Kidney (tissue), 14 donors: ENCODE measurements around the gene CYB561D1. TPM values are rescaled to one million over a fixed set of nuclear protein-coding genes. Genes with fewer than 3 reads are reported as not detected.

Experiments used
- DNase-seq, 5 donors: peaks; one replicate each; pipeline ENCODE4 v3.0.0-alpha.2; 2013 to 2020
- FAIRE-seq: peaks from 2 replicates; lab custom pipeline; 2012; peaks lifted over from hg19 to GRCh38; lab: Jason Lieb, UNC
- H3K27ac ChIP-seq, 2 donors: one replicate each; pipeline ENCODE4 v1.7.0; 2013; ENCODE audit warnings: low read depth in 2 of 2, low read length in 2 of 2, inconsistent platforms in 1 of 2
- H3K27me3 ChIP-seq: one replicate; pipeline ENCODE4 v1.7.1; 2013; ENCODE audit warnings: low read length, inconsistent platforms; ENCODE audit not compliant: control insufficient read depth, insufficient read depth
- H3K36me3 ChIP-seq, 3 donors: one replicate each; pipeline versions ENCODE4 v1.7.0 to v1.7.1; 2013; ENCODE audit warnings: low read length in 3 of 3, control low read depth in 1 of 3, inconsistent platforms in 1 of 3; ENCODE audit not compliant: insufficient read depth in 3 of 3, control insufficient read depth in 2 of 3
- H3K4me1 ChIP-seq, 3 donors: one replicate each; pipeline versions ENCODE4 v1.7.0 to v1.7.1; 2013; ENCODE audit warnings: low read length in 3 of 3, inconsistent platforms in 1 of 3, low read depth in 1 of 3; ENCODE audit not compliant: control insufficient read depth in 2 of 3, insufficient read depth in 2 of 3
- H3K4me3 ChIP-seq, 3 donors: one replicate each; pipeline versions ENCODE4 v1.7.0 to v1.8.1; 2013; ENCODE audit warnings: low read length in 3 of 3, control low read depth in 1 of 3, inconsistent platforms in 1 of 3
- H3K9ac ChIP-seq, 3 donors: one replicate each; pipeline versions ENCODE4 v1.7.0 to v1.7.1; 2013; ENCODE audit warnings: low read length in 3 of 3, control low read depth in 1 of 3, inconsistent platforms in 1 of 3
- H3K9me3 ChIP-seq, 3 donors: one replicate each; pipeline versions ENCODE4 v1.7.0 to v1.7.1; 2013; ENCODE audit warnings: low read length in 3 of 3, control low read depth in 1 of 3, inconsistent platforms in 1 of 3; ENCODE audit not compliant: control insufficient read depth in 2 of 3, insufficient read depth in 1 of 3
- intact Hi-C: fragments of 100-400 bp; cut with DNase I; formaldehyde crosslinking; loops from one replicate; pipeline ENCODE4 v1.11.1; 2022
- polyA plus RNA-seq: library from polyadenylated mRNA; stranded (reverse); fragments of 350-450 nt; fragmentation: Illumina TruSeq; extraction: RNeasy Lipid Tissue Mini Kit (QIAGEN cat#74804); gene quantifications from one replicate; pipeline ENCODE4 v1.2.3, GENCODE V29; 2014; ENCODE audit warnings: low read depth, low replicate concordance; ENCODE audit not compliant: insufficient read depth
- total RNA-seq: library from RNA; stranded (reverse); fragmentation: NEBNext Ultra II Directional; extraction: Animal tissue kit (Norgen Biotek cat#: 25700); gene quantifications from one replicate; pipeline ENCODE4 v1.2.1, GENCODE V29; 2021
- TF ChIP-seq, protein P1 (sequence below): IDR thresholded peaks from 3 replicates; pipeline ENCODE4 v1.5.1; 2012; ENCODE audit warnings: mild to moderate bottlenecking, moderate library complexity, borderline replicate concordance; ENCODE audit not compliant: insufficient read depth; ENCODE audit errors: extremely low read depth
- donor health status: control.
- donor health status: control.
- donor health status: control.
- donor health status: control.
- donor health status: control.
- donor health status: DM: yes; HTN: yes; CAD: no.
- donor health status: Normal renal cell carcinoma (clear cell type).

CYB561D1 gene
- total and polyA plus RNA-seq, 2 donors from 2014 or later, result 5.2 to 18.0 TPM

GRCh38 chr1:109513110-109513710, 19.3 kb downstream of the CYB561D1 start:
- TF ChIP-seq, protein P1, sequence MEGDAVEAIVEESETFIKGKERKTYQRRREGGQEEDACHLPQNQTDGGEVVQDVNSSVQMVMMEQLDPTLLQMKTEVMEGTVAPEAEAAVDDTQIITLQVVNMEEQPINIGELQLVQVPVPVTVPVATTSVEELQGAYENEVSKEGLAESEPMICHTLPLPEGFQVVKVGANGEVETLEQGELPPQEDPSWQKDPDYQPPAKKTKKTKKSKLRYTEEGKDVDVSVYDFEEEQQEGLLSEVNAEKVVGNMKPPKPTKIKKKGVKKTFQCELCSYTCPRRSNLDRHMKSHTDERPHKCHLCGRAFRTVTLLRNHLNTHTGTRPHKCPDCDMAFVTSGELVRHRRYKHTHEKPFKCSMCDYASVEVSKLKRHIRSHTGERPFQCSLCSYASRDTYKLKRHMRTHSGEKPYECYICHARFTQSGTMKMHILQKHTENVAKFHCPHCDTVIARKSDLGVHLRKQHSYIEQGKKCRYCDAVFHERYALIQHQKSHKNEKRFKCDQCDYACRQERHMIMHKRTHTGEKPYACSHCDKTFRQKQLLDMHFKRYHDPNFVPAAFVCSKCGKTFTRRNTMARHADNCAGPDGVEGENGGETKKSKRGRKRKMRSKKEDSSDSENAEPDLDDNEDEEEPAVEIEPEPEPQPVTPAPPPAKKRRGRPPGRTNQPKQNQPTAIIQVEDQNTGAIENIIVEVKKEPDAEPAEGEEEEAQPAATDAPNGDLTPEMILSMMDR, result no peak
- no peak overlapping the region for H3K4me3 ChIP-seq
- intact Hi-C loops, result no loop called here
- H3K27me3 ChIP-seq, result no peaks in the 10 kb centered on the region
- H3K27ac ChIP-seq, result no peak overlapping the region
- H3K9ac ChIP-seq, result no peak overlapping the region
- H3K36me3 ChIP-seq, result no peaks in the 10 kb centered on the region
- H3K4me1 ChIP-seq, result peaks cover 0 to 16% (median 3%) of the 10 kb centered on the region in 3 donors
- FAIRE-seq (no peak), DNase-seq (peak in 2 of 5 donors; percentile 49 to 62)
- no peaks in the 10 kb centered on the region for H3K9me3 ChIP-seq

GRCh38 chr1:109514846-109515245, 21.0 kb downstream of the CYB561D1 start:
- FAIRE-seq, result no peak
- intact Hi-C loops, result no loop called here
- TF ChIP-seq, protein P1, result no peak

DNA sequence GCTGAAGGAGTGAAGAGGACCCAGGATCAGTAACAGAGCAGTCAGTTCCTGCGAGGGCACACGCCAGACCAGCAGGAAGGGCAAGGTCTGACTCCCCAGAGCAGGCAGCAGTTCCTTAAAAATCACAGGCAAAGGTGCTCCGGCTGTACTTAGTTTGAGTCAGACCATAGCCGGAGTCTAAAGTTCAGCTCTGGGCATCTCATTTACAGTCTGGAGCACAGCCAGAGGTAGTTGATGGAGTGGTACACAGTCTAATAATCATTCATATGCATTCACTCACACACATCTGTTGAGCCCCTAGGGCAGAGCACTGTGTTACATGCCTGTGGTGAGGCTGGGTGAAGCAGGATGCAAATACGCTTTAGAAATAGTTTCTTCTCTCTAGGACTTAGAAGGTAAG, 23.0 kb downstream of the CYB561D1 start:
- Histone ChIP-seq H3K4me1 (peaks cover 0 to 5% (median 0%) of the 10 kb centered on the region in 3 donors), H3K27me3 (no peaks in the 10 kb centered on the region), H3K4me3 (no peak overlapping the region), H3K27ac (no peak overlapping the region), H3K9ac (no peak overlapping the region), H3K36me3 (no peaks in the 10 kb centered on the region), H3K9me3 (no peaks in the 10 kb centered on the region)
- TF ChIP-seq, protein P1, result no peak
- intact Hi-C loops, result no loop called here
- FAIRE-seq (no peak), DNase-seq (peak in 2 of 5 donors; percentile 52 to 73)

More at GRCh38 chr1:109514846-109515245, 21.0 kb downstream of the CYB561D1 start:
- Histone ChIP-seq H3K4me1 (peaks cover 0 to 11% (median 3%) of the 10 kb centered on the region in 3 donors), H3K9me3 (no peaks in the 10 kb centered on the region), H3K36me3 (no peaks in the 10 kb centered on the region), H3K4me3 (no peak overlapping the region), H3K27ac (no peak overlapping the region), H3K9ac (no peak overlapping the region), H3K27me3 (no peaks in the 10 kb centered on the region)
- no peak for DNase-seq
